VCaP (cell line): ENCODE data around the gene UMAD1.

Experiments
- H3K27ac ChIP-seq: fragments of 450-650 bp; 2 replicates; pipeline ENCODE4 v1.5.1; 2017
- TF ChIP-seq, protein P1 (sequence below): fragments of 450-650 bp; conservative IDR thresholded peaks from 2 replicates; pipeline ENCODE4 v1.5.1; 2017; ENCODE audit warnings: mild to moderate bottlenecking, moderate library complexity

UMAD1 gene

DNA sequence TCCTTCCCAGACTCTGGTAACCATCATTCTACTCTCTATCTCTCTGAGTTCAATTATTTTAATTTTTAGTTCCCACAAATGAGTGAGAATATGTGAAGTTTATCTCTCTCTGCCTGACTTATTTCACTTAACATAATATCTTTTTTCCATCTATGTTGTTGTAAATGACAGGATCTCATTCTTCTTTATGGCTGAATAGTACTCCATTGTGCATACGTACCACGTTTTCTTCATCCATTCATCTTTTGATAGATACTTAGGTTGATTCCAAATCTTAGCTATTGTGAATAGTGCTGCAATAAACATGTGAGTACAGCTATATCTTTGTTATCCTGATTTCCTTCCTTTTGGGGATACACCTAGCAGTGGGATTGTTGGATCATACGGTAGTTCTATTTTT is 54.0 kb downstream of the UMAD1 start:
- TF ChIP-seq, protein P1, sequence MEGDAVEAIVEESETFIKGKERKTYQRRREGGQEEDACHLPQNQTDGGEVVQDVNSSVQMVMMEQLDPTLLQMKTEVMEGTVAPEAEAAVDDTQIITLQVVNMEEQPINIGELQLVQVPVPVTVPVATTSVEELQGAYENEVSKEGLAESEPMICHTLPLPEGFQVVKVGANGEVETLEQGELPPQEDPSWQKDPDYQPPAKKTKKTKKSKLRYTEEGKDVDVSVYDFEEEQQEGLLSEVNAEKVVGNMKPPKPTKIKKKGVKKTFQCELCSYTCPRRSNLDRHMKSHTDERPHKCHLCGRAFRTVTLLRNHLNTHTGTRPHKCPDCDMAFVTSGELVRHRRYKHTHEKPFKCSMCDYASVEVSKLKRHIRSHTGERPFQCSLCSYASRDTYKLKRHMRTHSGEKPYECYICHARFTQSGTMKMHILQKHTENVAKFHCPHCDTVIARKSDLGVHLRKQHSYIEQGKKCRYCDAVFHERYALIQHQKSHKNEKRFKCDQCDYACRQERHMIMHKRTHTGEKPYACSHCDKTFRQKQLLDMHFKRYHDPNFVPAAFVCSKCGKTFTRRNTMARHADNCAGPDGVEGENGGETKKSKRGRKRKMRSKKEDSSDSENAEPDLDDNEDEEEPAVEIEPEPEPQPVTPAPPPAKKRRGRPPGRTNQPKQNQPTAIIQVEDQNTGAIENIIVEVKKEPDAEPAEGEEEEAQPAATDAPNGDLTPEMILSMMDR: no peak
- H3K27ac ChIP-seq: no peak overlapping the region

DNA sequence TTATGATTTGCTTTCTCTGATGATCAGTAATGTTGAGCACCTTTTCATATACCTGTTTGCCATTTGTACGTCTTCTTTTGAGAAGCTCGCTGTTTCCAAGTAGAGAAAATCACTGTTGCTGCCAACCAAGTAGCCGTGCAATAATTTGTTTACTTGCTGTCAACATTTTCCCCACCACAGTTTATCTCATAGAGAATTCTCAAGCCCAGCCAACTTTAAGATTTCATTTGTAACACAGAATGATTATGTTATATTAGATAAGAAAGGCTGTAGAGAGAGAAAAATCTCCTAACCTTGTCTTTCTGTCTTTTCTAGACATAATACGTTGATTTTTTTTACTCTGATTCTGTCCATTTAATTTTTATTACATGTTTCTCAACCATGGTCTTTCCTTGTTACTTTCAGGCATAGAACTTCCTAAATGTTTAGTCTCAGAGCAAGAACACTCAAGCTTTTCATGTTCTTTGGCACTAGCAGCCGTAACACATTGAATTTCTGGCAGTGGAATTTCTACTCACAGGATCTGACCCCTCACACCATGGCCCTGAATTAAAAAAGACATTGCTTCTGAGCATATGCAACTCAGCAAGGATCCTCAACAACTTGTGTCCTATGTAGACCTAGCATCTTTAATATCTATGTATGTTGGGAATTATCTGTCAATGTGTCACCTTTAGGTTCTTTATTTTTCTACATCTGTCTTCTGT is 54.7 kb downstream of the UMAD1 start:
- H3K27ac ChIP-seq: no peak overlapping the region
- TF ChIP-seq, protein P1: no peak

DNA sequence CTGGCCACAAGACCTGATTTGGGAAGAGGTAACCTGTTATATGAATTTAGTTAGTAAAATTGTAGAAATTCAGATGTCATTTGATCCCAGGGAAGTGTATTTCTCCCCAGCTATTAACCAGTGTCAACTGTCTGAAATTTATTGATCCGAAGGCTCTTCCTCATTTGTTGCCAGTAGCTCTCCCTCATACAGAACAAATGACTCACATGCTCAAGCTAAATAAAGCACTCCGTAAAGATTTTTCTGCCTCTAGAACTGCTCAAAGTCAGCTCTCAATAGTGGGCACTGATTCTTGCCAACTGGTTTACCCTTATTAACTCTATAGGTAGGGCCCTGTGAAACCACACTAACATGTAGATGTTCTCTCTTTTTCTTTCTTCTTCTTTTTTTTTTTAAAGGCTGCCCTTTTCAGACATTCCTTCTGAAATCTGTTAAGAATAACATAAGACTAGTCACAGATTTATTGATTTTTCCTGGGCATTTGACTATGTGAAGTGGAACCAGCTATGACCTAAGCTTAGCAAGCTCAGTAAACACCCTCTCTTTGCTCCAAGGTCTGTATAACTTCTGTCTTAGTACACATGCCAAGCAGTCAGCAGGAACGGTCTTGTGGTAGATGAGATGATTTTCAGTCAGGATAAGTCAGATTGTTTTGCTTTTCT is 56.0 kb downstream of the UMAD1 start:
- peak overlapping the region; percentile 21; the same call in 1 of the 2 replicates for H3K27ac ChIP-seq
- TF ChIP-seq, protein P1: no peak

DNA sequence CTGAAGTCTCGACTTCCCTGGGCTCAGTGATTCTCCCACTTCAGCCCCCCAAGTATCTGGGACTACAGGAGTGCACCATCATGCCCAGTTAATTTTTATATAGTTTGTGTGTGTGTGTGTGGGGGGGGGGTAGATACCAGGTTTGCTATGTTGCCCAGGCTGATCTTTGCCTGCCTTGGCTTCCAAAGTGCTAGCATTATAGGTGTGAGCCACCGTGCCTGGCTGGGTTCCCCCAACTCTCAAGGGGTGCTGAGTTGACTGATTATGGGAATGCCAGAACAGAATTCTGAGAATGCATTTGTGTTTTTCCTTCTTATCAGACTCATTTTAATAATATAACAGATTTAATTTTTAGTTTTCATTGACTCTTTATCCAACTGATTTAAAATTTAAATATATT is 58.4 kb downstream of the UMAD1 start:
- TF ChIP-seq, protein P1: no peak
- no peak overlapping the region for H3K27ac ChIP-seq

DNA sequence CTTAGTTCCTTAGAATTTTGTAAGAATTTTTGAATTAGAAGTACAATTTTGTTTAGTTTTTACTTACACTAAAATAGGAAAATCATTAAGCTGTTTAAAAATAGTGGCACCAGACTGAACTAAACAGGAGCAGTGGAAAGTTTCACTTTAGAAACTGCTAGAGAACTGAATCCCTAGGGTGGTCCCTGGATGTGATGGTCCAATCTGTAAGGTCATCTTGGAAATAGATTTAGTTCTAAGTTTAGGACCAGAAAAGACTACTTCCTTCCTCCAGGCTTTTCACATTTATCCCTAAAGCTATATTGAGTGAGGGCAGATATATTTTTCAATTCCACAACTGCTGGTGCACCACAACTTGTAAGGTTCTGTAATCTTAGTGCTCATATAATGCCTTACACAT is 58.8 kb downstream of the UMAD1 start:
- TF ChIP-seq, protein P1: no peak
- no peak overlapping the region for H3K27ac ChIP-seq

DNA sequence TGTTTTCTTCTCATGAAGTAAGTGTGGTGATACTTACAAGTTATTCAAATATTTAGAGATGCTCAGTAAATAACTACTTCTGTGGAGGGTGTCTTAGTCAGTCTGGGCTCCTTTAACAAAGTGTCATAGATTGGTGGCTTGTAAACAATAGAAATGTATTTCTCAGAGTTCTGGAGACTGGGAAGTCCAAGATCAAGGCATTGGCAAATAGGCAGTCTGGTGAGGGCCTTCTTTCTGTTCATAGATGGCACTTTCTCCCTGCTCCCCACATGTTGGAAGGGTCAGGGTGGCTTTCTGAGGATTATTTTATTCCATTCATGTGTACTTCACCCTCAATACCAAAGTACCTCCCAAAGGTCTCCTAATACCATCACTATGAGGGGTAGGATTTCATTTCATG is 59.4 kb downstream of the UMAD1 start:
- no peak overlapping the region for H3K27ac ChIP-seq
- TF ChIP-seq, protein P1: no peak

DNA sequence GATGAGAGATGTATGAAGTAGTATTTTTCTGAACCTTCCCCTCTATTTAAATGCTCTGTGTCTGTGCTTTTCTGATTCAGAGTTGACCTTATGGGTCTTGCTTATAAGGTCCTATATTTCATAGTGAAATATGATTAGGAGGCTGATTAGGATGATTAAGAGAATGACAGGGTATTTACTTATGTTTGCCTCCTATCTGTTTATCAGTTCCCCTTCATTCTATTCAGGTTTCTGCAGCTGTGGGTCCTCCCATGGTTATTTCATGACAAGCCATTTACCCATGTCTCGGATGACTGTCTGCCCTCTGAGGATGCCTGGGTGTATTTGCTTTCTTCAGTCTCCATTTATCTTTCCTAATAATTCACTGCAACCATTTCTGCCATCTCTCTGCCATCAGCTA is 61.0 kb downstream of the UMAD1 start:
- no peak overlapping the region for H3K27ac ChIP-seq
- TF ChIP-seq, protein P1: no peak
